Activated naive CD4-positive, alpha-beta T cell treated with anti-CD3 and anti-CD28 coated beads, Interleukin-2, amount 50 U/mL, for 24 hours (primary cell): Measurements from ENCODE around the gene GNB1L.
"Not testable (repeated sequence)": the region's sequence is repeated elsewhere in the genome, so short reads cannot be mapped to it uniquely, and the experiment has no call there.

Experiments
- H3K27ac Mint-ChIP-seq: one replicate; pipeline ENCODE4 v1.8.0; 2021; ENCODE audit warnings: mild to moderate bottlenecking, mixed read lengths
- H3K27me3 Mint-ChIP-seq: one replicate; pipeline ENCODE4 v1.8.0; 2021; ENCODE audit warnings: mixed read lengths
- H3K36me3 Mint-ChIP-seq: one replicate; pipeline ENCODE4 v1.8.0; 2021; ENCODE audit warnings: mixed read lengths
- H3K4me1 Mint-ChIP-seq: one replicate; pipeline ENCODE4 v1.8.0; 2021; ENCODE audit warnings: mixed read lengths
- H3K4me3 Mint-ChIP-seq: one replicate; pipeline ENCODE4 v1.8.0; 2021; ENCODE audit warnings: mild to moderate bottlenecking, mixed read lengths
- H3K9me3 Mint-ChIP-seq: one replicate; pipeline ENCODE4 v1.8.0; 2021; ENCODE audit warnings: mixed read lengths

GNB1L gene

DNA sequence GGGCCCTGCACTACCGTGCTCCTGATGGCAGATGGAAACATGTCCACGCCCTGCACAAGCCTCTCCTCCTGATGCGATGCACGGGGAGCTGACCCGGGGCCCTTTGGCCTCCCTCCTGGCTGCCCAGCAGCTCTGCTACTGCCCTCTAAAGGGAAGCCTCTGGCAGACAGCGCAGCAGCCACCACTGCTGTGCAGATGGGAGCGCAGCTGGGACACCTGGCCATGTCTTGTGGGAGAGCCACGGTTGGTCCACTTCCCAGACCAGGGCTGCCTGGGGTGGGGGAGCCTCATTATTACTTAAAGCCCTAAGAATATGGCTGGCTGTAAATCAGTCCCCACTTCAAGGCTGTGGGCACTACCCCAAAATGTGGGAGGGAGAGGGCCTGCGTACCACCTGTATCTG, 55.8 kb downstream of the GNB1L start:
- Mint-ChIP-seq H3K4me1 (peaks cover 18% of the 10 kb centered on the region), H3K9me3 (no peaks in the 10 kb centered on the region), H3K27me3 (no peaks in the 10 kb centered on the region), H3K4me3 (no peak overlapping the region), H3K27ac (no peak overlapping the region), H3K36me3 (peaks cover 21% of the 10 kb centered on the region)

DNA sequence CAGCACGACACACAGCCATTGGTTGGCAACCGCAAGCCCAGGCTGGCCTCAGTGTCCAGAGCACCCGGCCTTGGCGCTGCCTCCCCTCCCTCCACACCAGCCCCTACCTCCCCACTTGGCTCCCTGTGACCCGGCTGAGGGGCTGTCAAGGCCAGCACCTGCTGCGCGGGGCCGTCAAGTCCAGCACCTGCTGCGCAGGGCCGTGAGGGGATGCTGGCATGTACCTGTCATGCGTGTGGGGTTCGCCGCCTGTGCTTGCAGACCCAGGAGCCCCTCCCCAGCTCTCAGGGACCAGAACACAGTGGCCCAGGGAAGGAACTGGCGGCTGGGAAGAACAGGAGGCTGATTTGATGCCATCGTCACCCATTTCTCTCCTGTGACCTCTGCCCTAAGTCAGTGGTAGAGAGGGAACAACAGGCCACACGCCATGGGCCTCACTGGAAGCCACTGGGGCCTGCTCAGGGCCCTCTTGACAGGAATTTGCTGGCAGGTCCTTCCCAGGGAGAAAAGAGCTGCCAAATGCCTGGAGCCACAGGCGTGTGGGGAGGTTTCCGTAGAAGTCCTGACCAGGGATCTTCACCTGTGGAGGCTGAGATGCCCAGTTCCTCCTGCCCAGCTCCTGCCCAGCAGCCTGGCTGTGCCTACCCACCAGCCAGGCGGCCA, 56.5 kb downstream of the GNB1L start:
- Mint-ChIP-seq H3K27me3 (no peaks in the 10 kb centered on the region), H3K27ac (no peak overlapping the region), H3K4me1 (peaks cover 18% of the 10 kb centered on the region), H3K4me3 (no peak overlapping the region), H3K9me3 (peaks cover 5% of the 10 kb centered on the region), H3K36me3 (peaks cover 28% of the 10 kb centered on the region)

DNA sequence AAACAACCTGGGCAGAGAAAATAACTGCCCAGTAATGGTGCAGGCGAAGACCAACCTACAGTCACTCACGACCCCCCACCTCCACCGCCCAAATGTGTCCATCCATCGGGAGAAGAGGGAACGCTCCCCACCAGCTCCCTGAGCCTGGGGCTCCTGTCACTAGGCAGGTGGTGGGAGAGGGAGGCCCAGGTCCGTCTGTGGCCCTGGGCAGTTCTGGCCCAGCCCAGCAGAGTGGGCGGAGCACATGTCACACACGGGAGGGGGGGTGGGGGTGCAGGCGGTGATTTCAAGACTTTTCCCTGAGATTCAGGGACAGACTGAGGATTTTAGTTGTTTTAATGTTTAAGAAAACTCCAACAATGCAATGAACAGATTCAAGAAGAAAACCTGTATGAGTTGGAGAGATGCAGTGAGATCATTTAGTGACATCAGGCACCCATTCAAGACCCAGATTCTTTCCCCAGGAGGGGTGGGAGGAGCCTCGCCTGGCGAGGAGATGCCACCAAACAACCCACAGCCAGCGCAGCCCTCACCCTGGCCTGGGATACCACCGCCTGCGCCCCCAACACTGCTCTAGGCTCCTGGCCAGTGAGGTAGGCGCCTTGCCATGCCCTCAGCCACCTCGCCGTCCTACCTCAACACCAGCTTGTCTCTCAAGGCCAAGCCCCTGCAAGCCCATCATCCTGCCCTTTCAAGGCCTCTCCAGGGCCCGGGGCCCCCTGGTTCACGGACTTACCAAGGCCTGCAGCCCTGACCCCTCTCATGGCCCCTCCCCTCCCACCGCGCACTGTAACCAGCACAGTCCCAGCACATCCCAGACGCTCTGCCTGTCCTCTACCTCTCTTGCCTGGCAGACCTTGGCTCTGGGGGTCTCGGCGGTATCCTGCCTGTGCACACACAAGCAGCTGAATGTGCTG, 57.3 kb downstream of the GNB1L start:
- no peak overlapping the region for H3K4me3 Mint-ChIP-seq
- peaks cover 18% of the 10 kb centered on the region for H3K4me1 Mint-ChIP-seq
- H3K9me3 Mint-ChIP-seq, result peaks cover 7% of the 10 kb centered on the region
- H3K27ac Mint-ChIP-seq, result no peak overlapping the region
- no peaks in the 10 kb centered on the region for H3K27me3 Mint-ChIP-seq
- H3K36me3 Mint-ChIP-seq, result peaks cover 29% of the 10 kb centered on the region

DNA sequence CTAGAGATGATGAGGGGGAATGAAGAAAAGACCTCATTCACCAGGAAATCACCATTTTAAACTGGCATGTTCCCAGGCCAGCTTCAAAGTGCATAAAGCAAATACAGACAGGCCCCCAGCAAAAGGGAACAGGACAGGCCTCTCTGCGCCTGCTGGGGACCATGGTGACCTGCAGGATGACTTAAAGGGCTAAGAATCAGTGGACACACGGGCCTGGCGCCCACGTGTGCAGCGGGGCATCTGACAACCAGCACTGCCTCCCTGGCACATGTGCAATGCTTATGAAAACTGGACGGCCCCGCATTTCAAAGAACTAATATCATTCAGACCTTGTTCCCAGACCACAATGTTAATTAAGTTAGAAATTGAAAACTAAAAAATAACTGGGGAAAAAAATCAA, 58.5 kb downstream of the GNB1L start:
- H3K36me3 Mint-ChIP-seq, result peaks cover 39% of the 10 kb centered on the region
- no peak overlapping the region for H3K4me3 Mint-ChIP-seq
- H3K9me3 Mint-ChIP-seq, result peaks cover 7% of the 10 kb centered on the region
- peaks cover 18% of the 10 kb centered on the region for H3K4me1 Mint-ChIP-seq
- no peaks in the 10 kb centered on the region for H3K27me3 Mint-ChIP-seq
- no peak overlapping the region for H3K27ac Mint-ChIP-seq

DNA sequence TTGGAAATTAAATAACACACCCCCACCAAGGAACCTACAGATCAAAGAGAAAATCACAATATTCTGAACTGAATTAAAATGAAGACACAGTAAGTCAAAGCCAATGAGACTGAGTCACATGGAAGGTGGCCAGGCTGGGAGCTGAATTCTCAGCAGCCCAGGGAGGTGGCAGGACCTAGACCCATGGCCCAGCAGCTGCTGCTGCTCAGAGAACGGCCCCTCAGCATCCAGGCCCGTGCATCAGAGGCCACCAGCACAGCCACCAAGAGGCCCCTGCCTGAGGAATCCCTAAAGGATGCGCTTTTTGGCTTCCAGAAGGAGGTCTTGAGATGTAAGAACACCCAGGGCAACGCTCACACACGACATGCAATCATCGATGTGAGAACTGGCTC, 59.1 kb downstream of the GNB1L start:
- H3K27ac Mint-ChIP-seq, result no peak overlapping the region
- H3K9me3 Mint-ChIP-seq, result peaks cover 7% of the 10 kb centered on the region
- no peaks in the 10 kb centered on the region for H3K27me3 Mint-ChIP-seq
- H3K4me3 Mint-ChIP-seq, result no peak overlapping the region
- peaks cover 39% of the 10 kb centered on the region for H3K36me3 Mint-ChIP-seq
- peaks cover 18% of the 10 kb centered on the region for H3K4me1 Mint-ChIP-seq

DNA sequence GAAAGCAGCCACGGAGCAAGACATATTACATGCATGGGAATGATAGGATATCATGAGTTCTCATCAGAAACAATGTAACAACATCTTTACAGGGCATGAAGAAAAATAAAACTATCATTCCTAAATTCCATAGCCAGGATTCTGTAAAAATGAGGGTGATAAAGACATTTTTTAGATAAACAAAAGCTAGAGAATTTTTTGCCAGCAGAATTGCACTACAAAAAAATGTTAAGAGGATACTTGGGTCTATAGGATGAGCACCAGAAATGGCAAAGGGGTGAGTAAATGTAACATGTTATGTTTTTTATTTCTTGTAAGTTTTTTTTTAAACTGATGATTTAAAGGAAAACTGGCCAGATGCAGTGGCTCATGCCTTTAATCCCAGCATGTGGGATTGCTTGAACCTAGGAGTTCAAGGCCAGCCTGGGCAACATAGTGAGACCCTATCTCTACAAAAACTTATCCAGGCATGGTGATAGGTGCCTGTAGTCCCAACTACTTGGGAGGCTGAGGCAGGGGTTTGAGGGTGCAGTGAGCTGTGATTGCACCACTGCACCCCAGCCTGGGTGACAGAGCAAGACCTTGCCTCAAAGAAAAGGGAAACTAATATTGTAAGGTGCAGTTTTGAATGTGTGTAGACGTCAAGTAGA, 60.9 kb downstream of the GNB1L start:
- peaks cover 18% of the 10 kb centered on the region for H3K4me1 Mint-ChIP-seq
- no peak overlapping the region for H3K4me3 Mint-ChIP-seq
- no peaks in the 10 kb centered on the region for H3K27me3 Mint-ChIP-seq
- H3K27ac Mint-ChIP-seq, result no peak overlapping the region
- peaks cover 7% of the 10 kb centered on the region for H3K9me3 Mint-ChIP-seq
- peaks cover 37% of the 10 kb centered on the region for H3K36me3 Mint-ChIP-seq

DNA sequence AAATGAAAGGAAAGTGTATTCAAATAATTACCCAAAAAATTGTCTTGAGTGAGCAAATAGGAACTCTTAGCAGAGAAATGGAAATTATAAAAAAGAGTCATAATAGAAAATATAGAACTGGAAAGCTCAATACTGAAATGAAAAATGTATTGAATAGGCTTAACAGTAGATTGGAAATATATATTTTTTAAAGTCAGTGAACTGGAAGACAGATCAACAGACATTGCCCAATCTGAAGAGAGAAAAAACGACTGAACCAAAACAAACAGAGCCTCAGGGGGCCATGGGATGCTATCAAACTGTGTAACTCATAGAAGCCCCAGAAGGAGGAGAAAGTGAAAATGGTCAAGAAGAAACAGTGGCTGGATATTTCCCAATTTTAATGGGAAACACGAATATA, 61.5 kb downstream of the GNB1L start:
- no peaks in the 10 kb centered on the region for H3K27me3 Mint-ChIP-seq
- H3K27ac Mint-ChIP-seq, result no peak overlapping the region
- peaks cover 7% of the 10 kb centered on the region for H3K9me3 Mint-ChIP-seq
- no peak overlapping the region for H3K4me3 Mint-ChIP-seq
- H3K4me1 Mint-ChIP-seq, result peaks cover 18% of the 10 kb centered on the region
- peaks cover 37% of the 10 kb centered on the region for H3K36me3 Mint-ChIP-seq

DNA sequence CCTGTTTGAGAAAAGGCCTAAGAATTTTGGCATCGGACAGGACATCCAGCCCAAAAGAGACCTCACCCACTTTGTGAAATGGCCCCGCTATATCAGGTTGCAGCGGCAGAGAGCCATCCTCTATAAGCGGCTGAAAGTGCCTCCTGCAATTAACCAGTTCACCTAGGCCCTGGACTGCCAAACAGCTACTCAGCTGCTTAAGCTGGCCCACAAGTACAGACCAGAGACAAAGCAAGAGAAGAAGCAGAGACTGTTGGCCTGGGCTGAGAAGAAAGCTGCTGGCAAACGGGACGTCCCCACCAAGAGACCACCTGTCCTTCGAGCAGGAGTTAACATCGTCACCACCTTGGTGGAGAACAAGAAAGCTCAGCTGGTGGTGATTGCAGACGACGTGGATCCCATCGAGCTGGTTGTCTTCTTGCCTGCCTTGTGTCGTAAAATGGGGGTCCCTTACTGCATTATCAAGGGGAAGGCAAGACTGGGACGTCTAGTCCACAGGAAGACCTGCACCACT, 62.2 kb downstream of the GNB1L start:
- H3K4me3 Mint-ChIP-seq, H3K9me3 Mint-ChIP-seq, H3K27ac Mint-ChIP-seq, H3K27me3 Mint-ChIP-seq: not testable (repeated sequence)
- Mint-ChIP-seq H3K4me1 (peaks cover 18% of the 10 kb centered on the region), H3K36me3 (peaks cover 37% of the 10 kb centered on the region)

DNA sequence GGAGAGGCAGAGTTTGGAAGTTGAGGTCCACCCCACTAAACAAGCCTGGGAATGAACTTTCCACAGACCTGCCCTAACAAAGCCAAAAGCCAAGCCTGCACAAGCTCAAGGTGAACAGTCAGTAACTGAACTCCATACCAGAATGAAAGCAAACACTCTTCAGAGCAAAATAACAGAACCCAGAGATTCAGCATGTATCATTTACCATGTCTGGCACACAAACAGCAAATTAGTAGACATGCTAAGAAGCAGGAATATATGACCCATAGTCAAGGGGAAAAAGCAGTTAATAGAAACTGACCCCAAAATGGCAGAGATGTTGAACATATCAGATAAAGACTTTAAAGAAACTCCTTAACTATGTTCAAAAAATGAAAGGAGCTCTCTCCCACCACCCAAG, 62.8 kb downstream of the GNB1L start:
- peaks cover 7% of the 10 kb centered on the region for H3K9me3 Mint-ChIP-seq
- H3K4me3 Mint-ChIP-seq, result no peak overlapping the region
- H3K36me3 Mint-ChIP-seq, result peaks cover 37% of the 10 kb centered on the region
- H3K27ac Mint-ChIP-seq, result no peak overlapping the region
- H3K4me1 Mint-ChIP-seq, result peaks cover 18% of the 10 kb centered on the region
- H3K27me3 Mint-ChIP-seq, result no peaks in the 10 kb centered on the region

DNA sequence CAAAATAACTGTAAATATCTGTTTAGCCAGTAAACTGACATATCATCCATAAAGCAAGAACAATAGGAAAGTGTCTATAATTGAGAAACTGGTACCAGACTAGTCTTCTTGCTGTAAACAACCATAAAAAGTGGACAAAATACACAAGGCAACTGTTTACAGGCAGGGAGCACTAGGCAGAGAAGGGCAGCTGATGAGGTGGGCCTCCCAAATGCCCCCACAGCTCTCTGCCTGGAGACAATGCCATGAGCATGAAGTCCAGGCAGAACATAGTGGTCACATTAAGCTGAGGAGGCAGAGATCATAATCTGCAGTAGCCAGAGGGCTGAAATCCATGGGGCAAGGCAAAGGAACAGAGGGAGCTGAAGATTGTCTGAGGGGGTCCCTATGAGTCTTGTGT, 63.4 kb downstream of the GNB1L start:
- peaks cover 7% of the 10 kb centered on the region for H3K9me3 Mint-ChIP-seq
- no peak overlapping the region for H3K27ac Mint-ChIP-seq
- H3K4me3 Mint-ChIP-seq, result no peak overlapping the region
- peaks cover 32% of the 10 kb centered on the region for H3K36me3 Mint-ChIP-seq
- H3K27me3 Mint-ChIP-seq, result no peaks in the 10 kb centered on the region
- H3K4me1 Mint-ChIP-seq, result peaks cover 14% of the 10 kb centered on the region

DNA sequence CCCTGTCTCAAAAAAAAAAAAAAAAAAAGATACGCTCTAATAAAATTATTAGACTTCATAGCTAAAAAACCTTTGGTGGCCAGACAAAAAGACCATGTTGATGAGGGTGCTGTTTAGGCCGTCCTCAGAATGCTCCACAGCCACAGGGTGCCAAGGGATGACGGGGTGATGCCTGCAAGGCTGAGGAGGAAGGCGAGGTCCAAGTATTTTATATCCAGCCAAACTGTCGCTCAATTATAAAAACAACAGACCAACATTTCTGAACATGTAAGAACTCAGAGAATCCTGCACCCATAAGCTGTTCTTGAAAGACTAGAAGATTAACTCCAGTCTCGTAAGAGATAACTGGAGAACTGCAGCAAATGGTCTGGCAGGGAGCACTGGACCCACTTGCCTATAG, 64.8 kb downstream of the GNB1L start:
- no peak overlapping the region for H3K27ac Mint-ChIP-seq
- H3K9me3 Mint-ChIP-seq, result peaks cover 7% of the 10 kb centered on the region
- no peaks in the 10 kb centered on the region for H3K4me1 Mint-ChIP-seq
- no peaks in the 10 kb centered on the region for H3K27me3 Mint-ChIP-seq
- peaks cover 26% of the 10 kb centered on the region for H3K36me3 Mint-ChIP-seq
- no peak overlapping the region for H3K4me3 Mint-ChIP-seq

DNA sequence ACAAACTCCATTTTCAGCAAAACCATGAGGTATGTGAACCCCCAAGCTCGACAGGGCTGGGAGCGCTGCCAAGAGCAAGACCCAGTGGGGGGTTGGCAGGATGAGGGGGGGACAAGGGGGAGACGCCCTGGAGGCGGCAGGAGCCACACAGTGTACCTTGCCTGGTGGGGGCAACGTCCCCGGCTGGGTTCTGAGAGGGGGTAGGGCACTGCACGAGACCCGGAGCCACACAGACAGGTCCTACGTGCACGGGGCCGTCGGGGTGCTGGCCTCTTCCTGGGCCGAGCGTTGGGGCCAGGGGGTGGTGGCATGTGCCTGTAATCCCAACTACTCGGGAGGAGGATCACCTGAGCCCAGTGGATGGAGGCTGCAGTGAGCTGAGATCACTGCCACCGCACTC, 65.3 kb downstream of the GNB1L start:
- Mint-ChIP-seq H3K9me3 (peaks cover 7% of the 10 kb centered on the region), H3K4me3 (no peak overlapping the region), H3K4me1 (no peaks in the 10 kb centered on the region), H3K27ac (no peak overlapping the region), H3K27me3 (no peaks in the 10 kb centered on the region), H3K36me3 (peaks cover 25% of the 10 kb centered on the region)

DNA sequence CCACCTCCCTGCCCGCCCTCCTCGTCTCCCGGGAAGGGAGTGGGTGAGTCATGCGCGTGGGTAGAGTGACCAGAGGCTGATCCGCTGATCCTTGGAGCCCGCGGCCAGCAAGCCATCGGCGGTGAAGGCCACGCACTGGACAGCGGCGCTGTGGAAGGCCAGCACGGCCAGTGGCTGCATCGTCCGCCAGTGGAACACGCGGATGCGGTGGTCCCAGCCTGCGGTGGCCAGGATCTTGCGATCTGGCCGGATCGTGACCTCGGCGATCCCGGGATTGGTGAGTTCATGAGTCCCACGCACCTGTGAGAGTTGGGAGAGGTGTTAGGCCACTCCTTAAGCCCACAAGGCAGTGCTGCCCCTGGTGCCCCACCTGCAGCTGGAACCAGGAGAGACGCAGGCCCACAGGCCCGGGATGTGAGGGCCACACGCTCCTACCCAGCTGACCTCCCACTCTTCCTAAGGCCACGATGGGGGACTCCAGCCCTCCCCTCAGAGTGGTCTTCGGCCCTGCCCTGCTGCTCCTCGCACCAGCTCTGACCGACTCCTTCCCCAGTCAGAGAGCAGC, 65.9 kb downstream of the GNB1L start:
- Mint-ChIP-seq H3K4me1 (no peaks in the 10 kb centered on the region), H3K36me3 (peaks cover 18% of the 10 kb centered on the region), H3K27ac (no peak overlapping the region), H3K27me3 (no peaks in the 10 kb centered on the region), H3K9me3 (peaks cover 7% of the 10 kb centered on the region), H3K4me3 (no peak overlapping the region)

DNA sequence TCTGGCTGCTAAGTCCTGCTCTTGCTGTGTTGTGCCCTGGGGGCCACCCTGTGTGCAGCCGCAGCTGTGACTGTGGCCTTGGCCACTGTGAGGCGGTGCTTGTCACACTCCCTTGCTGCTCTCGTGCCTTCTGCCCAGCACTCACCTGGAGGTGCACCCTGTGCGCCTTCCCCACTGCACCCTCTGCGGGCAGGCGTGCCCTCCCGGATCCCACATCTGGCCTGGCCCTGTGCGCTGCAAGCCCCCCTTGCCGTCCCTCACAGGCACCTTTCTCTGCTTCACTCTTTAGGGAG, 66.9 kb downstream of the GNB1L start:
- H3K36me3 Mint-ChIP-seq, result peaks cover 11% of the 10 kb centered on the region

DNA sequence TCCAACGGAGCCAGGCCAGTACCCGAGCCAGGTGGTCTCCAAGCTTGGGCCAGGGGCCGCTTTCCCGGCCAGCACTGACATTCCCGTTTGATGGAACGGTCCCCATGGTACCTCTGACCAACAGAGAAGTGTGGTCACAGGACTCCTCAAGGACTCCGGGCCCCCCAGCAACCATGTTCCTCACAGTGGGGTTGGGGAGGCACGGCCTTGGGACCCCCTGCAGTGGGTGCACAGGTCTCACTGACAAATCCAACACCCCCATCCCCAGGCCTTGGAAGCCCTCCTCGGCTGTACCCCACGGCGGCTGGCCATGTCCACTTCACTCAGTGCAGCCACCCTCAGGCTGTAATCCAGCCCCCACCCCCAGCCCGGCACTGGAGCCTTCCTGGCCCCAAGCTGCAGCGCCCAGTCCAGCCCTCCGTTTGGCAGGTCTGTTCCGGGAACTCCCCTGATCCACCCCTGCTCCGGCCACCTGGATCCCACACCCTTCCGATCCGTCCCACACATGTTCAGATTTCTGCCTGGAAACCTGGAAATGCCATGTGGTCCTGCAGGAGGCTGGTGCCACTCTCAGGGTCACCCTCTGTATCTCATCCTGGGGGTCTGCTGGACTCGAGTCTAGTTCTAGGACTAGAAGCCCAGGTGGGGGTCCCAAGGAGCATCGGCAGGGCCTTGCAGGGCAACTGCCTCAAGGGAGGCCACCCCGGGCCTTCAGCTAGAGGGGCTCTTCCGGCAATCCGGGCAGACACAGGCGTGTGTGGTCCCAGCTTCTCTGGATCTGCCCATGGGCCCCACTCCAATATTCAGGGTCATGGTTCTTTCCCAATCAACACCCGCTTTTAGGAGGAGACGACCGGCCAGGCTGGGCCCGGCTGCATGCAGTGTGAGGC, 67.5 kb downstream of the GNB1L start:
- Mint-ChIP-seq H3K4me1 (no peaks in the 10 kb centered on the region), H3K27me3 (no peaks in the 10 kb centered on the region), H3K27ac (no peak overlapping the region), H3K9me3 (no peaks in the 10 kb centered on the region), H3K4me3 (no peak overlapping the region), H3K36me3 (peaks cover 8% of the 10 kb centered on the region)

More for the DNA sequence above, 66.9 kb downstream of the GNB1L start:
- Mint-ChIP-seq H3K4me3 (no peak overlapping the region), H3K4me1 (no peaks in the 10 kb centered on the region), H3K9me3 (no peaks in the 10 kb centered on the region), H3K27me3 (no peaks in the 10 kb centered on the region), H3K27ac (no peak overlapping the region)
